Measurements from ENCODE around the gene SPNS3. TPM values are rescaled to one million over a fixed set of nuclear protein-coding genes. Genes with fewer than 3 reads are reported as not detected.

The SPNS3 gene
- total RNA-seq, 4 donors from 2014 or later, result 0.69 TPM; not detected in 3

DNA sequence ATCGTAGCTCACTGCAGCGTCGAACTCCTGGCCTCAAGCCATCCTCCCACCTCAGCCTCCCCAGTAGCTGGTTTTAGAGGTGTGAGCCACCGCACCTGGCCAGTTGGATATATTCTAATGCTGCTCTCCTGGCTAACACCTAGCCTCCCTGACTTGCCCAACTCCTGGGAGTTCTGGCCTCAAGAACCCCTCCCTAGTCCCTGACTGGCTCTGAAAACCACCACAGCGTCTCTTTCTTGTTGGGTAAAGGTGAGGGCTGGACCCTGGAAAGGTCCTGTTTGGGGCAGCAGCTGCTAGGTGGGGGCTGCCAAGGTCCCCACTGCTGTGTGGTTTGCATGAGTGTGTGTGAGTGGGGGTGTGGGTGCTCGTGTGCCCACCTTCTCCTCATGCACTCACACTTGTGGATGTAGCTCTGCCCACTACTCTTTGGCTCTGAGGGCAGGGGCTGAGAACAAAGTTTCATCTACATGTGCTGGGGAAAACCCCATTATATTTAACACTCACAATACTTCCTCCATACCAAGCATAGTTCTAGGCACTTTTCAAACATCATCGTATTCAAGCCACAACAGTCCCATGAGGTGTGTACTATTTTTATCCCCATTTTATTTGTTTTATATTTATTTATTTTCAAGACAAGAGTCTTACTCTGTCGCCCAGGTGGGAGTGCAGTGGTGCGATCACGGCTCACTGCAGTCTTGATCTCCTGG is 7.1 kb upstream of the SPNS3 start:
- H3K4me3 ChIP-seq, result no peak overlapping the region
- H3K27me3 ChIP-seq, result no peaks in the 10 kb centered on the region
- H3K4me1 ChIP-seq, result no peaks in the 10 kb centered on the region
- H3K36me3 ChIP-seq, result no peaks in the 10 kb centered on the region
- DNase-seq, result no peak
- no peak overlapping the region for H3K27ac ChIP-seq
- intact Hi-C loops (cut with DNase I; ENCODE audit: low total_unique reads), result no loop called here
- H3K9me3 ChIP-seq, result no peaks in the 10 kb centered on the region
- TF ChIP-seq CTCF (IDR thresholded peaks at IDR 0.05) (no peak), POLR2A (IDR thresholded peaks at IDR 0.05) (no peak)

- TF ChIP-seq CTCF (IDR thresholded peaks at IDR 0.05) (no peak), POLR2A (IDR thresholded peaks at IDR 0.05) (no peak)
- no peaks in the 10 kb centered on the region for H3K4me1 ChIP-seq
- intact Hi-C loops (cut with DNase I; ENCODE audit: low total_unique reads), result no loop called here
These were observed 6.2 kb upstream of the SPNS3 start for GRCh38 chr17:4427505-4427904.

GRCh38 chr17:4436381-4436780 is 2.6 kb downstream of the SPNS3 start:
- intact Hi-C loops (cut with DNase I; ENCODE audit: low total_unique reads), result no loop called here
- Histone ChIP-seq H3K27me3 (no peaks in the 10 kb centered on the region), H3K36me3 (no peaks in the 10 kb centered on the region), H3K27ac (no peak overlapping the region), H3K9me3 (no peaks in the 10 kb centered on the region), H3K4me1 (no peaks in the 10 kb centered on the region), H3K4me3 (no peak overlapping the region)
- TF ChIP-seq CTCF (IDR thresholded peaks at IDR 0.05) (no peak), POLR2A (IDR thresholded peaks at IDR 0.05) (no peak)
- no peak for DNase-seq

More at GRCh38 chr17:4427505-4427904, 6.2 kb upstream of the SPNS3 start:
- no peaks in the 10 kb centered on the region for H3K9me3 ChIP-seq
- H3K4me3 ChIP-seq, result no peak overlapping the region
- H3K27me3 ChIP-seq, result no peaks in the 10 kb centered on the region
- no peak overlapping the region for H3K27ac ChIP-seq
- no peak for DNase-seq
- H3K36me3 ChIP-seq, result no peaks in the 10 kb centered on the region

DNA sequence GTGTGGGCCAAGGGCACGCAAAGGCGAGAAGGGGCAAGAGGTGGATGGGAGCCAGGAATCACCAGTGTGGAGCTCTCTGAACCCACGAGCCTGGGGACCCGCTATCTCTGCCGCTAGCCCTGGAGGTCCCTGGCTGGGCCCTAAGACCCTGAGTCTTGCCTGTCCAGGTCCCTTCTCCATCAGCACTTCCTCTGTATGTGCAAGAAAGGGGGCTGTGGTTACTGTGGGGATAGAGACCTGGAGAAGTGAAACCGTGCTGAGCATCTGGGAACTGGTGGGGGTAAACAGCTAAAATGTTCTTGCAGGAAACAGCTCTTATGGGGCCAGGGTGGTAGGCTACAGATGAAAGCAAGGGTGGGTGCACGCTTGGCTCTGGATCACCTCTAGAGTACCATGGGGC is 3.1 kb downstream of the SPNS3 start:
- DNase-seq, result no peak
- Histone ChIP-seq H3K36me3 (no peaks in the 10 kb centered on the region), H3K4me1 (no peaks in the 10 kb centered on the region), H3K27ac (no peak overlapping the region), H3K9me3 (no peaks in the 10 kb centered on the region), H3K4me3 (no peak overlapping the region), H3K27me3 (no peaks in the 10 kb centered on the region)
- TF ChIP-seq POLR2A (IDR thresholded peaks at IDR 0.05) (no peak), CTCF (IDR thresholded peaks at IDR 0.05) (no peak)
- intact Hi-C loops (cut with DNase I; ENCODE audit: low total_unique reads), result no loop called here

GRCh38 chr17:4438162-4438944 is 4.6 kb downstream of the SPNS3 start:
- no peaks in the 10 kb centered on the region for H3K9me3 ChIP-seq
- DNase-seq, result no peak
- TF ChIP-seq POLR2A (IDR thresholded peaks at IDR 0.05) (no peak), CTCF (IDR thresholded peaks at IDR 0.05) (no peak)

More at GRCh38 chr17:4438162-4438944, 4.6 kb downstream of the SPNS3 start:
- no peaks in the 10 kb centered on the region for H3K4me1 ChIP-seq
- intact Hi-C loops (cut with DNase I; ENCODE audit: low total_unique reads), result no loop called here
- H3K4me3 ChIP-seq, result no peak overlapping the region
- H3K27me3 ChIP-seq, result no peaks in the 10 kb centered on the region
- H3K36me3 ChIP-seq, result no peaks in the 10 kb centered on the region
- no peak overlapping the region for H3K27ac ChIP-seq
